ENCODE results near the gene DUSP10. TPM values are rescaled to one million over a fixed set of nuclear protein-coding genes. Genes with fewer than 3 reads are reported as not detected.

DUSP10 gene
- total and polyA plus RNA-seq, 2 of the 13 experiments (the other 11 are each of a cell fraction or from before 2014, with no cell fraction given), result 2.1 to 4.4 TPM

- TF ChIP-seq ZHX2 (IDR thresholded peaks at IDR 0.05; ENCODE audit: low read depth) (no peak), ZHX2 (CRISPR knock-in tag; IDR thresholded peaks at IDR 0.05; ENCODE audit: borderline replicate concordance) (0 out of 2 replicates have a peak, but pooled peaks have one; percentile 25), MIXL1 (CRISPR knock-in tag; IDR thresholded peaks at IDR 0.05) (0 out of 2 replicates have a peak, but pooled peaks have one; percentile 8), PRMT3 (CRISPR knock-in tag; IDR thresholded peaks at IDR 0.05; ENCODE audit: borderline replicate concordance, low read depth) (0 out of 2 replicates have a peak, but pooled peaks have one; percentile 24), ZNF83 (CRISPR knock-in tag; IDR thresholded peaks at IDR 0.05; ENCODE audit: borderline replicate concordance) (no peak), SNAPC5 (CRISPR knock-in tag; IDR thresholded peaks at IDR 0.05; ENCODE audit: borderline replicate concordance) (no peak), PHF5A (CRISPR knock-in tag; IDR thresholded peaks at IDR 0.05; ENCODE audit: low read depth, unreplicated experiment) (no peak), ZNF564 (CRISPR knock-in tag; IDR thresholded peaks at IDR 0.05) (peak; percentile 24; the same call in 1 of the 2 replicates), CREM (IDR thresholded peaks at IDR 0.05) (no peak), CREM (CRISPR knock-in tag; IDR thresholded peaks at IDR 0.05) (no peak), ZNF770 (CRISPR knock-in tag; IDR thresholded peaks at IDR 0.05) (peak; percentile 88), KDM2A (CRISPR knock-in tag; IDR thresholded peaks at IDR 0.05; ENCODE audit: borderline replicate concordance, low read depth) (peak; percentile 77), ZNF780A (CRISPR knock-in tag; IDR thresholded peaks at IDR 0.05) (0 out of 2 replicates have a peak, but pooled peaks have one; percentile 37), CBFB (CRISPR knock-in tag; IDR thresholded peaks at IDR 0.05) (0 out of 2 replicates have a peak, but pooled peaks have one; percentile 27), IRF9 (CRISPR knock-in tag; IDR thresholded peaks at IDR 0.05; ENCODE audit: borderline replicate concordance) (0 out of 2 replicates have a peak, but pooled peaks have one; percentile 46), KDM6A (CRISPR knock-in tag; IDR thresholded peaks at IDR 0.05; ENCODE audit: low read depth) (no peak), HMGXB4 (CRISPR knock-in tag; IDR thresholded peaks at IDR 0.05; ENCODE audit: borderline replicate concordance in 1 of 2, low read depth in 1 of 2) (peak; percentile 45 to 75)
Measured at GRCh38 chr1:221742555-221743415, 896 bp upstream of the DUSP10 start (continued).
